Osteoblast (primary cell): ENCODE data around the gene C16orf96. TPM values are rescaled to one million over a fixed set of nuclear protein-coding genes. Genes with fewer than 3 reads are reported as not detected.
A peak's percentile ranks its signal among the peaks of the same experiment; 100 is the strongest.

Experiments used
- DNase-seq: peaks from one replicate; pipeline ENCODE4 v3.0.0; 2011; ENCODE audit warnings: low spot score, mixed read lengths; ENCODE audit not compliant: insufficient read length; ENCODE audit errors: missing footprints
- H2AFZ ChIP-seq: 2 replicates; pipeline ENCODE4 v1.6.0; 2011; ENCODE audit warnings: mild to moderate bottlenecking, low read length
- H3K27ac ChIP-seq: 2 replicates; pipeline ENCODE4 v1.5.1; 2011; ENCODE audit warnings: mild to moderate bottlenecking, low read depth, low read length, moderate library complexity
- H3K27me3 ChIP-seq: 2 replicates; pipeline ENCODE4 v1.6.0; 2012; ENCODE audit warnings: mild to moderate bottlenecking, control low read depth, inconsistent platforms, low read length, moderate library complexity; ENCODE audit not compliant: insufficient read depth
- H3K36me3 ChIP-seq: 2 replicates; pipeline ENCODE4 v1.5.1; 2011; ENCODE audit warnings: mild to moderate bottlenecking, low read length, control low read depth, moderate library complexity; ENCODE audit not compliant: insufficient read depth
- H3K4me1 ChIP-seq: 2 replicates; pipeline ENCODE4 v1.5.1; 2011; ENCODE audit warnings: mild to moderate bottlenecking, low read length, control low read depth, moderate library complexity; ENCODE audit not compliant: insufficient read depth
- H3K4me2 ChIP-seq: 2 replicates; pipeline ENCODE4 v1.6.0; 2011; ENCODE audit warnings: mild to moderate bottlenecking, low read length; ENCODE audit not compliant: insufficient read depth
- H3K4me3 ChIP-seq: fragments of 200-600 bp; sonication (generic); 3 replicates; pipeline ENCODE4 v1.5.1; 2012; ENCODE audit warnings: mild to moderate bottlenecking, low read length, inconsistent platforms; ENCODE audit not compliant: insufficient read depth
- H3K79me2 ChIP-seq: 2 replicates; pipeline ENCODE4 v1.6.0; 2012; ENCODE audit warnings: mild to moderate bottlenecking, low read length, control low read depth, inconsistent platforms; ENCODE audit not compliant: insufficient read depth
- H3K9me3 ChIP-seq: 2 replicates; pipeline ENCODE4 v1.5.1; 2011; ENCODE audit warnings: low read depth, low read length, control low read depth
- H4K20me1 ChIP-seq: 2 replicates; pipeline ENCODE4 v1.6.0; 2012; ENCODE audit warnings: mild to moderate bottlenecking, low read length, control low read depth; ENCODE audit not compliant: insufficient read depth
- CTCF ChIP-seq: IDR thresholded peaks from 2 replicates; pipeline ENCODE4 v1.5.1; 2011; ENCODE audit warnings: mild to moderate bottlenecking, low read depth, low read length, moderate library complexity; ENCODE audit errors: extremely low read depth
- total RNA-seq: library from RNA; depleted of rRNA; stranded (reverse); fragments of >200 nt; gene quantifications from 2 replicates; pipeline ENCODE4 v1.2.3, GENCODE V29; 2012

C16orf96 gene
- total RNA-seq, 1 donor, result not detected

- Histone ChIP-seq H3K4me2 (peak overlapping the region; percentile 90), H3K9me3 (no peaks in the 10 kb centered on the region), H4K20me1 (peaks cover 26% of the 10 kb centered on the region), H3K4me1 (peaks cover 24% of the 10 kb centered on the region), H3K36me3 (no peaks in the 10 kb centered on the region), H3K79me2 (peaks cover 37% of the 10 kb centered on the region), H2AFZ (peak overlapping the region; percentile 94), H3K4me3 (peak overlapping the region; percentile 87), H3K27me3 (no peaks in the 10 kb centered on the region), H3K27ac (peak overlapping the region; percentile 71)
- no peak for TF ChIP-seq CTCF
- DNase-seq, result peak; percentile 79
These were observed 59.4 kb downstream of the C16orf96 start for GRCh38 chr16:4615384-4616046.

- Histone ChIP-seq H3K27me3 (no peaks in the 10 kb centered on the region), H3K4me3 (peak overlapping the region; percentile 84), H3K27ac (peak overlapping the region; percentile 87), H3K4me2 (peak overlapping the region; percentile 93), H4K20me1 (peaks cover 21% of the 10 kb centered on the region), H2AFZ (peak overlapping the region; percentile 94), H3K9me3 (no peaks in the 10 kb centered on the region), H3K4me1 (peaks cover 24% of the 10 kb centered on the region), H3K36me3 (no peaks in the 10 kb centered on the region), H3K79me2 (peaks cover 30% of the 10 kb centered on the region)
- peak; percentile 100 for DNase-seq
- peak; percentile 23 for TF ChIP-seq CTCF
These were observed 60.1 kb downstream of the C16orf96 start for GRCh38 chr16:4616047-4616811.

GRCh38 chr16:4617880-4618279, 61.7 kb downstream of the C16orf96 start:
- no peaks in the 10 kb centered on the region for H3K9me3 ChIP-seq

More at GRCh38 chr16:4617880-4618279, 61.7 kb downstream of the C16orf96 start:
- H3K36me3 ChIP-seq, result no peaks in the 10 kb centered on the region
- H3K27me3 ChIP-seq, result no peaks in the 10 kb centered on the region
- H3K27ac ChIP-seq, result no peak overlapping the region
- H3K79me2 ChIP-seq, result peaks cover 16% of the 10 kb centered on the region
- TF ChIP-seq CTCF, result no peak
- peak; percentile 29 for DNase-seq
- peaks cover 10% of the 10 kb centered on the region for H4K20me1 ChIP-seq
- H3K4me3 ChIP-seq, result no peak overlapping the region
- H2AFZ ChIP-seq, result no peak overlapping the region
- H3K4me2 ChIP-seq, result no peak overlapping the region
- H3K4me1 ChIP-seq, result peaks cover 24% of the 10 kb centered on the region
